Occipital lobe (tissue), 2 donors: ENCODE measurements around the gene GLB1L3. TPM values are rescaled to one million over a fixed set of nuclear protein-coding genes. Genes with fewer than 3 reads are reported as not detected.
"Not testable (repeated sequence)": the region's sequence is repeated elsewhere in the genome, so short reads cannot be mapped to it uniquely, and the experiment has no call there.

Source experiments
- DNase-seq: peaks from one replicate; lab custom pipeline; 2025; lab: John Stamatoyannopoulos, UW
- total RNA-seq: library from RNA; depleted of rRNA; stranded (reverse); fragments of >200 nt; gene quantifications from one replicate; pipeline ENCODE4 v1.2.3, GENCODE V29; 2014

Gene GLB1L3
- total RNA-seq, 1 donor from 2014 or later = 0.47 TPM

DNA sequence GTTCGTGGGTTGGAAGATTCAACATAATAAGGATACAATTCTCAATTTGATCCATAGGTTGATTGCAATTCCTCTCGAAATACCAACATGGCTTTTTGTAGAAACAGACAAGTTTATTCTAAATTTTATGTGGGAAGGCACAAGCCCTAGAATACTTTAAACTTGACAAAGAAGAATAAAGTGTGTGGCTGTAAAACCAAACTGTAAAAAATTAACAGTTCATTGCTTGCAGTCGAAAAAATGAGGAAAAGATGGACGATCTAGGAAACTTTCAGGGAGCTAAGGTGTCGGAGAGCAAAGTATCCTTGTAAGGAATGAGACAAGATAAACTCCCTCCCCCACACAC lies 1.0 kb upstream of the GLB1L3 start:
- DNase-seq = no peak

DNA sequence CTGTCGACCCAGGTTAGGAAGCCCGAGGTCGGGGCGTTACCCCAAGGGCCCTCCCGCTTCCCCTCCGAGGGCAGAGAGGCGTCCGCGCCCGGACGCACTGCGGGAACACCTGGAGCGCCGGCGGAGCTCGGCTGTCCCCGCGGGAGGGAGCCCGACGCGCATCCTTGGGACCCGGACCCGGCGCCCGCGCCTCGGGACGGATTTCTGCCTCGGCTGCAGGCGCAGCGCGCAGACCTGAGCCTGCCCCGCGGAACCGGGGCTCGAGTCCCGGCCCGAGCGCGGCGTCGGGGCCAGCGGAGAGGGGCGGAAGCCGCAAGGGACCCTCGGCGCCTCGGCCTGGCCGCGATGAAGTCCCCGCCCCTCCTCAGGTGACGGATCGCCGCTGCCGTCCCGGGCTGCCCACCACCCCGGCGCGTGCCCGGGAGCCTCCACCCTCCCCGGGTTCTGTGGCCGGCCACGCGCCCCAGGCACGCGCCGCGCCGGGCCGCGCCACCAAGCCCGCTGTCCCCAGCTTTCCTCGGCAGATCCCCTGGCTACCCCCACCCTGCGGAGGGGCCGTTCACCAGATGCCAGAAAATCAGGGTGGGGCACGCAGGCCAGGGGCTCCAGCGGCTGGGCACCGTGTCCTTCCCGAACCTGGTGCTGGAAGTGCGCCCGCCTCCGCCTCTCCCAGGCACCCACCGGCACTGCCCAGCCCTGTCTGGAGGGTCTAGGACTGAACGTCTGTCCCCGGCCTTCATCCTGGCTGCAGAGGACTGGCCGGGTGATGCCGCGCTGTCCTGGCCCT lies 410 bp downstream of the GLB1L3 start:
- no peak for DNase-seq

- no peak for DNase-seq
These were observed 1.2 kb downstream of the GLB1L3 start for GRCh38 chr11:134277183-134278001.

GRCh38 chr11:134278356-134278755 lies 2.2 kb downstream of the GLB1L3 start:
- DNase-seq = no peak

DNA sequence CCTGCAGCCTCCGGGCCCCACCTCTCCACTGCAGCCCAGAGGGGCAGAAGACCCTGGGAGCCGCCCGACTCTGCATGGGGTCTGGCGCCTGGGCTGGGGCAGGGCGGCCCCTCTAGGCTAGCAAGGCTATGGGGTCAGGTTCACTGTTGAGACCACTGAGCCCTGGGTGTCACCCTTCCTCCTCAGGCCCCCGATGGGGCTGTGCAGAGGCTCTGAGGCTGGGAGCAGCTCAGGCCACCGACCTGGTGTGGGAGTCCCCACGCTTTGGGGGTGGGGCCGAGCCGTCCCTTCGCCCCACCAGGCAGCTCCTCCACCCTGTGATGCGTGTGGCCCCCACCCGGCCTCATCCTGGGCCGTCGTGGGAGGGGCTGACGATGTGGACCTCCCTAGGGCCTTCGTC lies 5.5 kb downstream of the GLB1L3 start:
- not testable (repeated sequence) for DNase-seq

- DNase-seq = no peak
These were observed 6.2 kb downstream of the GLB1L3 start for GRCh38 chr11:134282121-134283045.

DNA sequence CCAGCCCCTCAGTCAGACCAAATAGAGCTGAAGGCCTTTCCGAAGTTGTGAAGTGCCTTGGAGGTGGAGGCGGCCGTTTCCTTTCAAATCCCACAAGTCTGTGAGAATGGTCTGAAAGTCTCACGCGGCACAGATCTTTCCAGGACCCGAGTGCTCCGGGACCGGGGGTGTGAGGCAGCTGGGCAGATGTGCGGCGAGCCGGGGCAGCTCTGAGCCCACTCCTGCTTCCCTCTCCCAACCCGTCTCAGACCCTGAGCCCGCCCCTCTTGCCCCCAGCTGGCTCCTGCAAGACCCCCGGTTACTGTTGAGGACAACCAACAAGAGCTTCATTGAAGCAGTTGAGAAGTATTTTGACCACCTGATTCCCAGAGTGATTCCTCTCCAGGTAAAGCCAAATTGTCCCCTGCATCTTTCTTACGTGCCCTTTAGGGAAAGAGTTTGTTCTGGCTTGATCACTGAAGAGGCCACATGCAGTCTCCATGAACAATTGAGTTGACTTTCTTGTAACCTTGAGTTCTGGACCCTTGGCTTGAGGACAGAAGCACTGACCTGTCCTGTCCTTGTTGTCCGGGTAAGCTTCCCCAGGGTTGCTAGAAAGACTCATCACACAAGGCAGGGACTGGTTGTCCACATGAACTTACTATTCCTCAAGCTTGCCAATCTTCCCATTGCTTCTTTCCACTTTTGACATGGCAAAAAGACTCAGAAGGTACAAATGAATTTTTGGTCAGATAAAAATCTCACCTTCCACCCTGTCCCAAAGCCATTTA lies 7.5 kb downstream of the GLB1L3 start:
- DNase-seq = no peak

- DNase-seq = not testable (repeated sequence)
These were observed 8.2 kb downstream of the GLB1L3 start for GRCh38 chr11:134284349-134284748.

- no peak for DNase-seq
These were observed 11.4 kb downstream of the GLB1L3 start for GRCh38 chr11:134287561-134287960.

GRCh38 chr11:134288486-134288885 lies 12.3 kb downstream of the GLB1L3 start:
- DNase-seq = no peak

GRCh38 chr11:134289167-134289566 lies 13.0 kb downstream of the GLB1L3 start:
- DNase-seq = no peak

DNA sequence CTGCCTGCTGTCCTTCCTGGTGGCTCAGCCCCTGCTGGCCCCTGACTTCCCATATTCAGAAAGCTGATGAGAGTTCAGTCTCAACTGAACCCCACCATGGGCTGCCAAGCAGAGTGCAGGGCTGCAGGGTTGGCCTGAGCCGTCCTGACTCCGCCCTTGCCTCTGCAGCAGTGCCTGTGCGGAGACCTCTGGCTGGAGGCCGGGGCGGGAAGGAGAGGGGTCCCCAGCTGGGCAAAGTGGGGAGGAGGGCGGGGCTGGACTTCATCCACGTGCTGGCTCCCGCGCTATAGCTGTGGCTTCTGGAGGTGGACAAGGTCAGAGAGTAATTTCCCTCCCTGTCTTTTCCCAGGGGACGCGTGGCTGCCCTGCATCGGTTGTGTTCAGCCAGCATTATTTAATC lies 13.6 kb downstream of the GLB1L3 start:
- DNase-seq = no peak

- DNase-seq = no peak
These were observed 14.5 kb downstream of the GLB1L3 start for GRCh38 chr11:134290646-134291045.

DNA sequence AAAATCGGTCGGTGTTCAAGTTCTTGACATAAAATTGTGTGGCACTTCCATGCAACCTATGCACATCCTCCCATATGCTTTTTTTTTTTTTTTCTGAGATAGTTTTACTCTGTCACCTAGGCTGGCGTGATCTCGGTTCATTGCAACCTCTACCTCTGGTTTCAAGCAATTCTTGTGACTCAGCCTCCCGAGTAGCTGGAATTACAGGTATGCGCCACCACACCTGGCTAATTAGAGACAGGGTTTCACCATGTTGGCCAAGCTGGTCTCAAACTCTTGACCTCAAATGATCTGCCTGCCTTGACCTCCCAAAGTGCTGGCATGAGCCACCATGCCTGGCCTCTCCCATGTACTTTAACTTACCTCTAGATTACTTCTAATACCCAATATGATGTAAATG lies 15.0 kb downstream of the GLB1L3 start:
- no peak for DNase-seq

- DNase-seq = no peak
These were observed 16.5 kb downstream of the GLB1L3 start for GRCh38 chr11:134292661-134293060.

GRCh38 chr11:134293119-134294113 lies 17.2 kb downstream of the GLB1L3 start:
- DNase-seq = no peak

- no peak for DNase-seq
These were observed 18.5 kb downstream of the GLB1L3 start for GRCh38 chr11:134294664-134295063.

DNA sequence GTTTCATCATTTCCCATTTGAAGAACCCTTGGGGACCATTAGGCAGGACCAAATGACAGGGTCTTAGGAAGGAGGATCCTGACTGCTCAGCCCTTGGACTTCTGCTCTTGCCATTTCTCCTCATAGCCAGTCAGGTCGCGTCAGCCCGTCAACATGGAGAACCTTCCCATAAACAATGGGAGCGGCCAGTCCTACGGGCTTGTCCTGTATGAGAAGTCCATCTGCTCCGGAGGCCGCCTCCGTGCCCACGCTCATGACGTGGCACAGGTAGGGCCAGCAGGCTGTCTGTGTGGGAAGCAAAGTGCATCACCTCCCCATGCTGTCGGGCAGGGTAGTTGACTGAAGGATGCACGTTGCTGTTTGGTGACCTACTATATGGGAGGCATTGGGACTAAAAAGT lies 36.0 kb downstream of the GLB1L3 start:
- DNase-seq = no peak

- DNase-seq = no peak
These were observed 36.6 kb downstream of the GLB1L3 start for GRCh38 chr11:134312807-134313206.

DNA sequence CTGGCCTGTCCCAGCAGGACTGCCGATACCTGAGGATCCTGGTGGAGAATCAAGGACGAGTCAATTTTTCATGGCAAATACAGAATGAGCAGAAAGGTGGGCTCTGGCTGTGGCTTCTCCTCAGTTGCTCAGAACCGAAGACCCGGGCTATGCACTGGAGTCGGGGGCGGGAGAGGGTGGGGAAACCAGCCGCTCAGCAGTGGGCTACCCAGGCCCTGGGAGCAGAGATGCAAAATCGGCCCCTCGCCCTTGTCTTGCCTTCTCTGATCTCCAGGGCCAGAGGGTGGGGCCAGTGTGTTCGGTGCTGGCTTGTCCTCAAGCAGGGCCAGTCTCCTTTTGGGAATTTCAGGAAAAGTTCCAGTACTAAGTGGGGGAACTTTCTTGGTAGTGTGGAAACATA lies 37.2 kb downstream of the GLB1L3 start:
- no peak for DNase-seq
